Peyer's patch (tissue), 4 donors: ENCODE data around the gene GRIFIN. TPM values are rescaled to one million over a fixed set of nuclear protein-coding genes. Genes with fewer than 3 reads are reported as not detected.

Source experiments
- DNase-seq, 3 donors: peaks; one replicate each; pipeline ENCODE4 v3.0.0-alpha.2; 2017 to 2019
- H3K27ac ChIP-seq, 4 donors: fragments of 200-600 bp; sonication (generic); one replicate each; pipeline ENCODE4 v1.5.1; 2016 to 2019
- H3K27me3 ChIP-seq, 2 donors: fragments of 200-600 bp; sonication (generic); one replicate each; pipeline ENCODE4 v1.5.1; 2019
- H3K36me3 ChIP-seq, 3 donors: fragments of 200-600 bp; sonication (generic); one replicate each; pipeline ENCODE4 v1.5.1; 2016 to 2019
- H3K4me1 ChIP-seq, 4 donors: fragments of 200-600 bp; sonication (generic); one replicate each; pipeline ENCODE4 v1.5.1; 2016 to 2019
- H3K4me3 ChIP-seq, 4 donors: fragments of 200-600 bp; sonication (generic); 1 replicate in 3 of 4; 2 replicates in 1 of 4; pipeline ENCODE4 v1.5.1; 2016 to 2019; ENCODE audit warnings: mild to moderate bottlenecking in 1 of 4
- H3K9me3 ChIP-seq, 4 donors: fragments of 200-600 bp; sonication (generic); one replicate each; pipeline ENCODE4 v1.5.1; 2016 to 2019; ENCODE audit warnings: mild to moderate bottlenecking in 1 of 4
- POLR2A ChIP-seq, 2 donors: fragments of 450-650 bp; IDR thresholded peaks; one replicate each; pipeline ENCODE4 v1.5.1; 2017; ENCODE audit warnings: antibody characterized with exemption in 2 of 2, mild to moderate bottlenecking in 2 of 2, moderate library complexity in 2 of 2
- total RNA-seq, 4 donors: library from RNA; depleted of rRNA; stranded (reverse); fragments of >200 nt; gene quantifications; one replicate each; pipeline ENCODE4 v1.1.0, GENCODE V29; 2016
- TF ChIP-seq, protein P1 (sequence below), 6 experiments: fragments of 450-650 bp in 4 of 6; fragments of 200-600 bp in 2 of 6; sonication (generic) in 1 of 6; IDR thresholded peaks; one replicate each; pipeline ENCODE4 v1.5.1; 2017 to 2019; ENCODE audit warnings: antibody characterized with exemption in 6 of 6, mild to moderate bottlenecking in 3 of 6, moderate library complexity in 1 of 6

GRIFIN gene
- total RNA-seq, 4 donors from 2014 or later = not detected

- DNase-seq = no peak
- TF ChIP-seq POLR2A (IDR thresholded peaks at IDR 0.05) = no peak
- TF ChIP-seq, protein P1, sequence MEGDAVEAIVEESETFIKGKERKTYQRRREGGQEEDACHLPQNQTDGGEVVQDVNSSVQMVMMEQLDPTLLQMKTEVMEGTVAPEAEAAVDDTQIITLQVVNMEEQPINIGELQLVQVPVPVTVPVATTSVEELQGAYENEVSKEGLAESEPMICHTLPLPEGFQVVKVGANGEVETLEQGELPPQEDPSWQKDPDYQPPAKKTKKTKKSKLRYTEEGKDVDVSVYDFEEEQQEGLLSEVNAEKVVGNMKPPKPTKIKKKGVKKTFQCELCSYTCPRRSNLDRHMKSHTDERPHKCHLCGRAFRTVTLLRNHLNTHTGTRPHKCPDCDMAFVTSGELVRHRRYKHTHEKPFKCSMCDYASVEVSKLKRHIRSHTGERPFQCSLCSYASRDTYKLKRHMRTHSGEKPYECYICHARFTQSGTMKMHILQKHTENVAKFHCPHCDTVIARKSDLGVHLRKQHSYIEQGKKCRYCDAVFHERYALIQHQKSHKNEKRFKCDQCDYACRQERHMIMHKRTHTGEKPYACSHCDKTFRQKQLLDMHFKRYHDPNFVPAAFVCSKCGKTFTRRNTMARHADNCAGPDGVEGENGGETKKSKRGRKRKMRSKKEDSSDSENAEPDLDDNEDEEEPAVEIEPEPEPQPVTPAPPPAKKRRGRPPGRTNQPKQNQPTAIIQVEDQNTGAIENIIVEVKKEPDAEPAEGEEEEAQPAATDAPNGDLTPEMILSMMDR (IDR thresholded peaks at IDR 0.05) = no peak
- H3K27me3 ChIP-seq = no peaks in the 10 kb centered on the region
Measured at GRCh38 chr7:2483494-2483893, 7.3 kb upstream of the GRIFIN start.

DNA sequence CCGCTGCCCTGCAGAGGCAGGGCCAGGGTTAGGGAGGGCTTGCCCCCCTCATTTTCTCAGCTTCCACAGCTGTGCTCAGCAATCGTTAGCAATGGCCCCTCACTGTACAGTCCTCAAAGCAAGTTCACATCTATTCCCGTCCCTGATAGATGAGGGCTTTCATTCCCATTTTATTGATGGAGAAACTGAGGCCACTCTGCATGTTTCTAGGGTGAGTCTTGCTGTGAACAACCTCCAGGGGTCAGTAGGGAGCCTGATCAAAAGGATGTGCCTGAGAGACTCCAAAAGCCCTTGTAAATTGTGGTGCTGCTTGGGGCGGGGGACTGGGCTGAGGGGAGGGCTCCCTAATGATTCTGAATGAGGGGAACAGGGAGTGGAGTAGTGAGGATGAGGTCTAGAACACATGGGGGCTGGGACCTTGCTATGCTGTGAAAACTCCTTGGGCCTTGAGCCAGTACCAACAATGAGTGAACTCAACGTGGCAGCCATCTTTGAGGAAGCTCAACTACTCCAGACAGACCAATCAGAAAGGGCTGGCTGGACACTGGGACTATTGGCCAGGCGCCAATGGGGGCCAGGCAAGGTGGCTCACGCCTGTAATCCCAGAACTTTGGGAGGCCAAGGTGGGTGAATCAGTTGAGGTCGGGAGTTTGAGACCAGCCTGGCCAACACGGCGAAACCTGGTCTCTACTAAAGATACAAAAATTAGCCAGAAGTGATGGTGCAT, 6.7 kb upstream of the GRIFIN start:
- no peak for DNase-seq
- Histone ChIP-seq H3K27me3 (no peaks in the 10 kb centered on the region), H3K4me3 (no peak overlapping the region), H3K36me3 (no peaks in the 10 kb centered on the region), H3K4me1 (peaks cover 0 to 10% (median 7%) of the 10 kb centered on the region in 4 donors), H3K9me3 (no peaks in the 10 kb centered on the region), H3K27ac (no peak overlapping the region)
- no peak for TF ChIP-seq POLR2A (IDR thresholded peaks at IDR 0.05)
- TF ChIP-seq, protein P1 (IDR thresholded peaks at IDR 0.05) = no peak

More at GRCh38 chr7:2483494-2483893, 7.3 kb upstream of the GRIFIN start:
- no peak overlapping the region for H3K27ac ChIP-seq
- no peaks in the 10 kb centered on the region for H3K36me3 ChIP-seq
- H3K9me3 ChIP-seq = no peaks in the 10 kb centered on the region
- H3K4me1 ChIP-seq = peaks cover 0 to 4% (median 2%) of the 10 kb centered on the region in 4 donors
- no peak overlapping the region for H3K4me3 ChIP-seq

- Histone ChIP-seq H3K27me3 (no peaks in the 10 kb centered on the region), H3K9me3 (no peaks in the 10 kb centered on the region), H3K4me3 (no peak overlapping the region), H3K36me3 (no peaks in the 10 kb centered on the region), H3K4me1 (peaks cover 0 to 16% (median 14%) of the 10 kb centered on the region in 4 donors), H3K27ac (no peak overlapping the region)
- TF ChIP-seq POLR2A (IDR thresholded peaks at IDR 0.05) = no peak
- TF ChIP-seq, protein P1 (IDR thresholded peaks at IDR 0.05) = no peak
- no peak for DNase-seq
Measured at GRCh38 chr7:2481195-2481594, 5.0 kb upstream of the GRIFIN start.

GRCh38 chr7:2480070-2480408, 3.8 kb upstream of the GRIFIN start:
- no peak for DNase-seq
- Histone ChIP-seq H3K27me3 (no peaks in the 10 kb centered on the region), H3K4me3 (no peak overlapping the region), H3K4me1 (peaks cover 0 to 16% (median 14%) of the 10 kb centered on the region in 4 donors), H3K9me3 (no peaks in the 10 kb centered on the region), H3K27ac (no peak overlapping the region), H3K36me3 (no peaks in the 10 kb centered on the region)
- no peak for TF ChIP-seq POLR2A (IDR thresholded peaks at IDR 0.05)
- TF ChIP-seq, protein P1 (IDR thresholded peaks at IDR 0.05) = no peak

DNA sequence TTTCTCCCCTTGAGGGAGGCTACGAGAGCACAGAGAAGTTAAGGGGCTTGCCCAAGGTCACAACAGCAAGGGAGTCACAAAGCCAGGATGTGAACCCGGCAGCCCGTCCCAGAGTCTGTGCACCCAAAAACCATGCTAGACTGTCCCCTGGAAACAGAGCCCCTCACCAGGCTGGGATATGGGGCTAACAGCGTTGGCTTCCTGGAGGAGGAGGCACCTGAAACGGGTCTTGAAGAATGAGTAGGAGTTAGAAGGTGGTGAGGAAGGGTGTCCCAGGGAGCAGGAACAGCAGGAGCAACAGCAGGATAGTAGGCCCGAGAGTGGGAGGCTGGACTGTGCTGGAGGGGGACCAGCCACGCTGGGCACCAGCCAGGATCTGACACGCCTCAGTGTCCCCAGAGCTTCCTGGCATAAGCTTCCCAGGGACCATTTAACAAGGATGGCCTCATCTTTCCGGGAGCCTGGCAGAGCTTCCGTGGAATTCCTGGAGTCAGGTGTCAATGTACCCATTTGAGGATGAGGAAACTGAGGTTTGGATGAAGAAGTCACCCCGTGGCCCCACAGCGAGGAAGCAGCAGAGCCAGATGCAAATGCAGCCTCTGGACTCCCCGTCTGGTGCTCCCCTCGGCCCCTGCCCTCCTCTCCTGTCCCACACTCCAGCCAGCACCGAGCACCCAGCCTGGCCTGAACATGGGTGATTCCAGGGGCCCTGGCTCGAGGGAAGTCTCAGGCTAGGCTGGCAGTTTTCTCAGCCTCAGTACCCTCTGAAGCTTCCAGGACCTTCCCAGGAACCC, 3.3 kb upstream of the GRIFIN start:
- Histone ChIP-seq H3K4me3 (no peak overlapping the region), H3K9me3 (no peaks in the 10 kb centered on the region), H3K4me1 (peaks cover 0 to 16% (median 14%) of the 10 kb centered on the region in 4 donors), H3K27ac (no peak overlapping the region), H3K27me3 (no peaks in the 10 kb centered on the region), H3K36me3 (no peaks in the 10 kb centered on the region)
- DNase-seq = peak in 1 of 3 donors; percentile 38
- TF ChIP-seq POLR2A (IDR thresholded peaks at IDR 0.05) = no peak
- TF ChIP-seq, protein P1 (IDR thresholded peaks at IDR 0.05) = no peak
